UCSD-AML1 (cell line): ENCODE data around the gene BOD1.

Experiments
- DNase-seq: peaks from one replicate; lab custom pipeline; 2025; ENCODE audit not compliant: unreplicated experiment; lab: John Stamatoyannopoulos, UW

Gene BOD1

DNA sequence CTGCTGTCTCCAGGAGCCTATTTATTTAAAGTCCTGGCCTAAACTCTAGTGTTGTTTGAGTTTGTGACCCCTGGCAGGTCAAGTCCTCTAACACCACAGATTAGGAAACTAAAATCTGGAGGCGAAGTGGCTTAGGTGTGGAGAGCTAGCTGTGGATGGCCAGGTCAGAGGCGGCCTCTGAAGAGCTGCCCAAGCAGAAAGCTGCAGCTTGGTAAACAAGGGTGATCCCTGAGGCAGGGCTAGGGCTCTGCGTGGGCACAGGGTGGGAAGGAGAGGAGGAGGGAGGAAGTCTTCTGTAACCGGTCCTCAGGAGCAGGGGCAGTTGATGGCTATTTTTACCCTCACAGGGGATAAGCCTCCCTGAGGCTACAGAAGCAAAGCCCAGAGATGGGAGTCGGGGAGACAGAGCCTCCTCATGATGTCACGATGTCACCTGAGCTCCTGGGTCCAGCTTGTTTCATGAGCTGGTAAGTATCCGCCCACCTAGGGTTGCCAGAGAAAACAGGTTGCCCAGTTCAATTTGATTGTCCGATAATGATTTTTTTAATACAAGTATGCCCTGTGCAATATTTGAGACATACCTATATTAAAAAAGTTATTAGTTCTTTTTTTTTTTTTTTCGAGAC is 25.9 kb upstream of the BOD1 start:
- DNase-seq: no peak

DNA sequence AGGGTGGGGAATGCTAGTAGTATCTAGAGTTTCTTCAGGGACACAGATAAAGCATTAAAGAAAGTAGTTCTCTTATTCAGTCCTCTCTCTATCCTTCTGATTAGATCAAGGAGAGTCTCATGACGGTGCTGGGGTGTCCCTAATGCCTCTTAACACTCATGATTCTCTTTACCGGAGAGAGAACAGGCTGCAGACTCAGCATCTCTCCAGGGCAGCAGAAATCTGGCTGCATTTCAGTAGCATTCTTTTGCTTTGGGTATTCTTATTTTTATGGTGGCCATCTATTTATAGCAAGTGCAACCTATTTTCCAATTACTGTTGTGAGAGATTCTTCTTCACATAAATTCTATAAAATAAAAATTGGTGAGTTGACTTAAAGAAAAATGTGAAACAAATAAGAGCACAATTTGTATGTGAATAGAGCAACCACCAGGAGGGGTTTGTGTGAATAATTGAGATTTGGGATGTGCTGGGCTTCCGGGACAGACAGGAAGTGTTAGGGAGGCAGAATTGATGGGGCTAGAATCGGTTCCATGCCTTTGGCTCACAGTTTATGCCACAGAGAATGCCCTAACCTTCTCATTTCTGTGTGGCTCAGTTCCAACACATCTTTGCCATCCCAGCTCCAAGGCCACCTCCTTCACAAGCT is 23.8 kb upstream of the BOD1 start:
- no peak for DNase-seq

DNA sequence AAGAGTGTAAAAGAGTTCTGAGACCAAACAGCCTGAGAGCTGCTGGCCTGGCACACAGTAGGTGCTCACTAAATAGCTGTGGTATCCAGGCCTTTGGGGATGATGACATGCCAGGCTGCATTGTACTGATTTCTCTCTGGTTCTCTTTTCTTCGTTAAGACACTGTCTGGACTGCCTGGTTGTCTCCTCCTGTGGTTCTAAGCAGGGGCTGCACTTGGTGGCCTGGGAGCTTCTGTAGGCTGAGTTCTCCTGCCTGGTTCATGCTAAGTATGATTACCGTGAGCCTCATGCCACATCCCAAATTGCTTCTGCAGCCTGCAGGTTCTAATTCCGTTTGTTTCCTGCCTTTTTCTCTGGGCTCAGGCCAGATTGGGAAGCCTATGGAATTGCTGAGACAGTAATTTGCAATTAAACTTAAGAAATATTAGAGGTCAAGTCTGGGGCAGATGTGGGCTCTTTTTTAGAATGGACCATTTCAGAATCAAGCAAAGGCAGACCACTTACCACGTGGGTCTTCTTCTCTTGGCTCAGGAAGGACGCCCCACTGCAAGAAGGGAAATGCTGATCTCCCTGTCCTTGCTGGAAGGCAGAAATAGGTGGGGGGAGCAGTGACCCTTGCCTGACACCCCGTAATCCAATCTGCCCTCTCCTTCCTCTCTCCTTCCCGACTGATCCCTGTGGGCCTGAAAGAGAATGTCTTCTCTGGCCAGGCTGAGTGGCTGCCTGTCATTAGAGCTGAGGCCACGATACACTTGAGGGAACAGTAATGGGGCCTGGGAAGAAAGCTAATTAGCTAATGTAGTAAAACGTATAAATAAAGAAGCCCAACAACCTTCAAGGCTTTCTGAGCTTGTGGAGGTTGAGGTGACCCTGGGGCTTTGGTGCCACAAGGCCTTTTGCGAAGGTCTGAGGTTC is 21.9 kb upstream of the BOD1 start:
- no peak for DNase-seq

GRCh38 chr5:173637340-173637739 is 20.9 kb upstream of the BOD1 start:
- no peak for DNase-seq

DNA sequence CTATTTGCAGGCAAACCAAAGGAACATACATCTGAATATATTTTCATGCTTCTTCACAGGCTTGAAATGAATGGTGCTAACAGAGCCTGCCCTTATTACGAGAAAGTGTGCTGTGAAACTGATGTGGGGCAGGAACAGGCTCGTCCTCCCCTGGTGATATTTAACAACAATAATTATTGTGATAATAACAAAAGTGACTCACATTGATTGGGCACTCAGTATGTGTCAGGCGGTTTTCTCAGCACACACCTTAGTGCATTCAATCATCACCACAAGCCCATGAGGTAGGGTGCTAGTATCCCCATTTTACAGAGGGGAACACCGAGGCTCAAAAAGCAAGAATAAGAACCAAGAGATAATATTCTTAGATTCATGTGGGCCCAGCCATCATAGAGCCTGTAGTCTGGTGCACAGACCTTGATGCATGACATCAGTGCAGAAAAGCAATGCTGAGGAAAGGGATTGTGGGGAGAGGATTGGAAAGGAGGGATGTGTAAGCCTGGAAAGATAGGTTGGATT is 18.1 kb upstream of the BOD1 start:
- DNase-seq: no peak

DNA sequence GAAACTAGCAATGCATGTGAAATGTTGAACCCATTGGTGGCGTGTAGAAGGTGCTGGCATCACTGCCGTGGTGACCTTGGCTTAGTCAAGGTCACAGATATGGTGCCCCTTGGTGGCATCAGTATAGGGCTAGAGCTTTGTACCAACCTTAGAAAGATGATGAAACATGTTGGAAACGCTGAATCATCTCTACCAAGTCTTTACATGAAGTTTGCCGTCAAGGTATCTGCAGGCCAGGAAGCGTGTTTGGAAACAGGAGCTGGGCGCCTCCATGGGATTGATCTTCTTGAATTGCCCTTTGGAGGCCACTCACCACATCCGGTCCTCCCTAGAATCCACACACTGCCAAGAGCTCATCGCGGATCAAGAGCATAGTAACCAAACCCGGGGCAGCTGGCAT is 16.9 kb upstream of the BOD1 start:
- DNase-seq: no peak

GRCh38 chr5:173631478-173631877 is 15.0 kb upstream of the BOD1 start:
- DNase-seq: no peak

DNA sequence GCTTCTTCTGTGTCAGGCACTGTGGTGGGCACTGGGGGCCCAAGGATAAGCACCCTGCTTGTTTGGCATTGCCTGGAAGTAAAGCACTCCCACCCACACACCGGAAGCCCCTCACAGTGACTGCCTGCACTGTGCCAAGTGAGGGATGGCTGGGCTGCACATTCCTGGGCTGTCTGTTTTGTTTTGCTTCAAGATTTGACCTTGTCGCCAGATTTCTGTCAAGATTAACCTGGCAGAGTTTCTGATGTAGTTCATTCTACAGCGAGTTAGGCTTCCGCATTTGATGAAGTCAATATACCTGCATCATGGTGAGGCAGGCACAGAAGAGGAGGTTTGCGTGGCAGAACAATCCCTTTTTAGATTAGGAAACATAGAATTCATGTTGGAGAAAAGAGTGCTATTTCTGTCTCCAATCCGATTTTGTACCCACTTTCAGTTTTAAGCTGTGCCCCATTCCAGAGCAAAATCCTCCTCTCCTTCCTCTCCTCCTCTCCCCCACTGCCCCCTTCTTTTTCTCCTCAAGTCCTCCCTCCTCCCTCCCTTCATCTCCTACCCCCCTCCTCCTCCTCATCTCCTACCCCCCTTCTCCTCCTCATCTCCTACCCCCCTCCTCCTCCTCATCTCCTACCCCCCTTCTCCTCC is 14.4 kb upstream of the BOD1 start:
- DNase-seq: no peak

GRCh38 chr5:173629628-173630027 is 13.2 kb upstream of the BOD1 start:
- peak; percentile 41 for DNase-seq

GRCh38 chr5:173628501-173628900 is 12.1 kb upstream of the BOD1 start:
- DNase-seq: no peak

- no peak for DNase-seq
These were observed 11.5 kb upstream of the BOD1 start for GRCh38 chr5:173627860-173628392.

GRCh38 chr5:173627271-173627670 is 10.8 kb upstream of the BOD1 start:
- no peak for DNase-seq

DNA sequence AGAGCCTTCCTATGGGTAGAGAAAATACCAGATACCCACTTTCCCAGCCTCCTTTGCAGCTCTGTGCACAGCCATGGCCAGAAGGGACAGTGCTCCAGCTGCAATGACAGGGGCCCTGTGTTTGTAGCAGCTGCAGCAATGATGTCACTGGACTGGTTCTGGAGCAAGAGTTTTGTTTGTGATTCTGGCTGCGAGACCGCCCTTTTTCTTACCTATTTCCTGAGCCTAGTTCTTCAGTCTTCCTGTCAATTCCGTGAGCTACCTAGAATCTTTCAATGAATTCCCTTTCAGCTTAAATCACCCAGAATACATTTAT is 10.0 kb upstream of the BOD1 start:
- no peak for DNase-seq

- DNase-seq: no peak
These were observed 9.4 kb upstream of the BOD1 start for GRCh38 chr5:173625673-173626504.

DNA sequence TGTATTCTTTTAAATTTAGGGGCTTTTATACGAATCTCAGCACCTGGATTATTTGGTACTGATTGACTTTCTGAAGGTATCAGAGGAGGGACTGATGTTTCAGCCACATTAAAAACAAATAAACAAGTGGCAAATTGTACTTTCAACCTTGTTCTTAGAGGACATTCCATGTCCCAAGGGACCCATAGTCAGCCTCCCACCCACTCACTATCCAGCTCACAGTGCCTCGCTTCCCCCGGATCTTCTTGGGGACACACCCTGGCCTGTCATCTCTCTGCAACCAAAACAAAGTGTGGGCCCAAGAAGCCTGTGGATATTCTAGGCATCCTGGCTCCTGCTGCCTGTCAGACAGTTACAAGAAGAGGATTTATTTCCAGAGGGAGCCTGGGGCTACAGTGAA is 8.8 kb upstream of the BOD1 start:
- DNase-seq: no peak

GRCh38 chr5:173624282-173624681 is 7.8 kb upstream of the BOD1 start:
- DNase-seq: no peak

GRCh38 chr5:173623789-173624188 is 7.3 kb upstream of the BOD1 start:
- no peak for DNase-seq

GRCh38 chr5:173623296-173623771 is 6.9 kb upstream of the BOD1 start:
- no peak for DNase-seq

- no peak for DNase-seq
These were observed 6.0 kb upstream of the BOD1 start for GRCh38 chr5:173622183-173623047.
